ENCODE data around the gene KRTAP2-3.
"Not testable (repeated sequence)": the region's sequence is repeated elsewhere in the genome, so short reads cannot be mapped to it uniquely, and the experiment has no call there.

DNA sequence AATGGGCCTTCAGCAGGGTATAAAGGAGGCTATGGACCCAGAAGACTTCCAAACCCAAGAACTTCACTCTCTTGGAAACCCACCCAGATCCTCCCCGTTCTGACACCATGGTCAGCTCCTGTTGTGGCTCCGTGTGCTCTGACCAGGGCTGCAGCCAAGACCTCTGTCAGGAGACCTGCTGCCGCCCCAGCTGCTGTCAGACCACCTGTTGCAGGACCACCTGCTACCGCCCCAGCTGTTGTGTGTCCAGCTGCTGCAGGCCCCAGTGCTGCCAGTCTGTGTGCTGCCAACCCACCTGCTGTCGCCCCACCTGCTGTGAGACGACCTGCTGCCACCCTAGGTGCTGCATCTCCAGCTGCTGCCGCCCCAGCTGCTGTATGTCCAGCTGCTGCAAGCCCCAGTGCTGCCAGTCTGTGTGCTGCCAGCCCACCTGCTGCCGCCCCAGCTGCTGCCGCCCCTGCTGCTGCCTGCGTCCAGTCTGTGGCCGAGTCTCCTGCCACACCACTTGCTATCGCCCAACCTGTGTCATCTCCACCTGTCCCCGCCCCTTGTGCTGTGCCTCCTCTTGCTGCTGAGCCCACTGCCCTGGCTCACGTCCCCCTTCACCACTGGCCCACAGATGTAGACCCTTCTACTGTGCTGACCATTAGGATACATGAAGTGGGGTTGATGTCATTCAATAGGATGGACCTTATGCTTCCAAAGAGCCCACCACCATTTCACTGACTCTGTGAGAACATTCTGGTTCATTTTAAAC lies 24.4 kb upstream of the KRTAP2-3 start, which contains the start of gene KRTAP4-7:
- TF ChIP-seq POLR2AphosphoS5, EP300 (IDR thresholded peaks at IDR 0.05): not testable (repeated sequence)

All from gastroesophageal sphincter (tissue), 2 donors.